ENCODE measurements around the gene MSMP. TPM values are rescaled to one million over a fixed set of nuclear protein-coding genes. Genes with fewer than 3 reads are reported as not detected.

Gene MSMP
- total and polyA plus RNA-seq, 2 experiments from 2014 or later, result 0.81 TPM; not detected in 1

- H3F3A ChIP-seq (replicated peaks; ENCODE audit: low read depth), result no peaks in the 10 kb centered on the region
- H3K4me3 ChIP-seq, result peak overlapping the region; percentile 64
- no peaks in the 10 kb centered on the region; the same call in 2 of the 3 replicates for H3K9me3 Mint-ChIP-seq
- peaks cover 7% of the 10 kb centered on the region; the same call in 1 of the 2 replicates for H3K27me3 ChIP-seq (ENCODE audit: insufficient read depth)
- H2AFZ ChIP-seq, result peak overlapping the region; percentile 92
- TF ChIP-seq EZH2 (IDR thresholded peaks at IDR 0.05; ENCODE audit: low read depth, unreplicated experiment), result no peak
- peak; percentile 31 for TF ChIP-seq POLR2AphosphoS5 (IDR thresholded peaks at IDR 0.05; ENCODE audit: low read depth)
- TF ChIP-seq REST (IDR thresholded peaks at IDR 0.05; ENCODE audit: unreplicated experiment), result no peak
- peak; percentile 93 to 98 for TF ChIP-seq CTCF (conservative IDR thresholded peaks at IDR 0.05; ENCODE audit: low read depth in 2 of 2)
- no peak for TF ChIP-seq CREB1 (CRISPR knock-in tag; IDR thresholded peaks at IDR 0.05; ENCODE audit: low read depth)
- 0 out of 2 replicates have a peak, but pooled peaks cover 3% of the 10 kb centered on the region for H3K36me3 ChIP-seq (ENCODE audit: insufficient read depth)
- H3K9me2 ChIP-seq (ENCODE audit: insufficient read depth), result no peaks in the 10 kb centered on the region
- no peaks in the 10 kb centered on the region for H3K79me2 ChIP-seq (replicated peaks; ENCODE audit: insufficient read depth)
- H3K36me3 Mint-ChIP-seq (ENCODE audit: low read depth), result peaks cover 14% of the 10 kb centered on the region
- H3K4me1 ChIP-seq (ENCODE audit: insufficient read depth), result peaks cover 9% of the 10 kb centered on the region; the same call in 1 of the 2 replicates
- ATAC-seq (peak; percentile 82), DNase-seq (ENCODE audit: low spot score) (peak; percentile 90)
- H3K4me2 ChIP-seq, result peak overlapping the region; percentile 91
- peak overlapping the region; percentile 80 for H3K4me3 Mint-ChIP-seq
- peaks cover 14% of the 10 kb centered on the region for H3K27me3 Mint-ChIP-seq (ENCODE audit: insufficient read depth, low read depth, poor library complexity)
- H3K27ac Mint-ChIP-seq, result no peak overlapping the region; the same call in 1 of the 2 replicates
- H3K4me1 Mint-ChIP-seq, result peaks cover 17% of the 10 kb centered on the region
- H3K27ac ChIP-seq (ENCODE audit: low read depth), result no peak overlapping the region
- no peaks in the 10 kb centered on the region for H4K20me1 ChIP-seq (replicated peaks; ENCODE audit: insufficient read depth)
These were observed 36.6 kb upstream of the MSMP start for GRCh38 chr9:35790385-35791296.

GRCh38 chr9:35790025-35790384, 35.9 kb upstream of the MSMP start:
- peaks cover 7% of the 10 kb centered on the region; the same call in 1 of the 2 replicates for H3K27me3 ChIP-seq (ENCODE audit: insufficient read depth)
- H3K4me1 Mint-ChIP-seq, result peaks cover 17% of the 10 kb centered on the region
- H3K4me2 ChIP-seq, result no peak overlapping the region
- H3F3A ChIP-seq (replicated peaks; ENCODE audit: low read depth), result no peaks in the 10 kb centered on the region
- H3K36me3 ChIP-seq (ENCODE audit: insufficient read depth), result 0 out of 2 replicates have a peak, but pooled peaks cover 3% of the 10 kb centered on the region
- no peak overlapping the region for H3K4me3 ChIP-seq
- no peaks in the 10 kb centered on the region for H3K79me2 ChIP-seq (replicated peaks; ENCODE audit: insufficient read depth)
- no peaks in the 10 kb centered on the region for H3K9me2 ChIP-seq (ENCODE audit: insufficient read depth)
- peak; percentile 3 for ATAC-seq
- no peak overlapping the region for H2AFZ ChIP-seq
- H3K4me1 ChIP-seq (ENCODE audit: insufficient read depth), result peaks cover 9% of the 10 kb centered on the region; the same call in 1 of the 2 replicates
- H3K4me3 Mint-ChIP-seq, result no peak overlapping the region; the same call in 2 of the 3 replicates
- DNase-seq (ENCODE audit: low spot score), result no peak
- no peak overlapping the region; the same call in 1 of the 2 replicates for H3K27ac Mint-ChIP-seq
- H3K36me3 Mint-ChIP-seq (ENCODE audit: low read depth), result peaks cover 14% of the 10 kb centered on the region
- no peaks in the 10 kb centered on the region for H4K20me1 ChIP-seq (replicated peaks; ENCODE audit: insufficient read depth)
- 0 out of 2 replicates have a peak overlapping the region, but pooled peaks have one; percentile 5 for H3K27ac ChIP-seq (ENCODE audit: low read depth)
- H3K9me3 Mint-ChIP-seq, result no peaks in the 10 kb centered on the region; the same call in 2 of the 3 replicates
- H3K27me3 Mint-ChIP-seq (ENCODE audit: insufficient read depth, low read depth, poor library complexity), result peaks cover 14% of the 10 kb centered on the region
- no peak for TF ChIP-seq POLR2AphosphoS5 (IDR thresholded peaks at IDR 0.05; ENCODE audit: low read depth)
- no peak for TF ChIP-seq ZNF462 (CRISPR knock-in tag; IDR thresholded peaks at IDR 0.05)
- TF ChIP-seq STAT1 (IDR thresholded peaks at IDR 0.05; ENCODE audit: unreplicated experiment), result no peak
- TF ChIP-seq CREB1 (CRISPR knock-in tag; IDR thresholded peaks at IDR 0.05; ENCODE audit: low read depth), result no peak

Data from GM23338 (cell line).